HepG2 (cell line): ENCODE measurements around the gene ELL.

ENCODE experiments used
- CREB1 ChIP-seq, 2 experiments: fragments of 450-650 bp in 1 of 2; IDR thresholded peaks; 2 replicates each; pipeline ENCODE4 v1.6.1; 2016 to 2017; ENCODE audit warnings: control low read depth in 1 of 2, mild to moderate bottlenecking in 1 of 2, missing compliant biosample characterization in 1 of 2, missing genetic modification characterization in 1 of 2
- CTCF ChIP-seq: sonication (generic); formaldehyde crosslinking; IDR thresholded peaks from 2 replicates; pipeline ENCODE4 v1.5.0; 2020; ENCODE audit warnings: mild to moderate bottlenecking, missing genetic modification reagents, moderate library complexity
- FOXP4 ChIP-seq: sonication (generic); formaldehyde crosslinking; IDR thresholded peaks from 2 replicates; pipeline ENCODE4 v1.4.0; 2020; ENCODE audit warnings: missing genetic modification reagents
- HDAC2 ChIP-seq: sonication (generic); formaldehyde crosslinking; IDR thresholded peaks from 2 replicates; pipeline ENCODE4 v1.4.0; 2020; ENCODE audit warnings: missing genetic modification reagents
- IKZF1 ChIP-seq: fragments of 450-650 bp; IDR thresholded peaks from 2 replicates; pipeline ENCODE4 v1.7.1; 2016
- MTA3 ChIP-seq: sonication (generic); formaldehyde crosslinking; IDR thresholded peaks from 2 replicates; pipeline ENCODE4 v1.4.0; 2020; ENCODE audit warnings: missing genetic modification reagents
- POLR2A ChIP-seq, 2 experiments: IDR thresholded peaks; 2 replicates each; pipeline ENCODE4 v1.6.1; 2011; ENCODE audit warnings: low read depth in 2 of 2, low read length in 2 of 2, mild to moderate bottlenecking in 1 of 2, moderate library complexity in 1 of 2; ENCODE audit not compliant: insufficient read depth in 1 of 2
- SIN3A ChIP-seq: IDR thresholded peaks from 2 replicates; pipeline ENCODE4 v1.6.1; 2011; ENCODE audit warnings: low read depth, mild to moderate bottlenecking, control low read depth, low read length, borderline replicate concordance
- TBP ChIP-seq: sonication (generic); formaldehyde crosslinking; IDR thresholded peaks from 2 replicates; pipeline ENCODE4 v1.5.0; 2020; ENCODE audit warnings: missing genetic modification reagents
- ZBTB7A ChIP-seq: sonication (generic); formaldehyde crosslinking; IDR thresholded peaks from 2 replicates; pipeline ENCODE4 v1.8.0; 2022; ENCODE audit warnings: mild to moderate bottlenecking, missing genetic modification reagents
- ZMYM4 ChIP-seq: sonication (generic); formaldehyde crosslinking; IDR thresholded peaks from 2 replicates; pipeline ENCODE4 v1.8.1; 2023; ENCODE audit warnings: mild to moderate bottlenecking, missing genetic modification reagents

- TF ChIP-seq SIN3A (no peak), CREB1 (IDR thresholded peaks at IDR 0.05) (no peak), CREB1 (CRISPR knock-in tag; IDR thresholded peaks at IDR 0.05) (no peak), IKZF1 (no peak), CTCF (CRISPR knock-in tag) (no peak), POLR2A (IDR thresholded peaks at IDR 0.05; ENCODE audit: insufficient read depth in 1 of 2, low read depth in 2 of 2, low read length in 2 of 2) (no peak), ZBTB7A (CRISPR knock-in tag) (no peak), FOXP4 (CRISPR knock-in tag) (no peak), MTA3 (CRISPR knock-in tag) (no peak), HDAC2 (no peak), TBP (CRISPR knock-in tag) (no peak), ZMYM4 (no peak)
These were observed 69.5 kb downstream of the ELL start for GRCh38 chr19:18452386-18452785.
